Endothelial cell of umbilical vein (primary cell): ENCODE results near the gene CSMD2. TPM values are rescaled to one million over a fixed set of nuclear protein-coding genes. Genes with fewer than 3 reads are reported as not detected.

Experiments
- BruUV-seq: library from RNA; stranded (reverse); fragments of 400-500 nt; replicated peaks from 2 replicates; lab custom pipeline; 2021; lab: Mats Ljungman, UMichigan
- CTCF ChIA-PET: fragments of 300-600, 350-600 bp; sonication (Branson Sonifier 250); formaldehyde crosslinking; loops from one replicate; lab custom pipeline; 2021; ENCODE audit warnings: antibody characterized with exemption, inconsistent platforms; lab: Charles Lee
- POLR2A ChIA-PET: fragments of 300-600, 350-600 bp; sonication (Branson Sonifier 250); formaldehyde crosslinking; loops from one replicate; lab custom pipeline; 2021; ENCODE audit warnings: antibody characterized with exemption, inconsistent platforms; lab: Charles Lee
- DNase-seq: peaks from one replicate; pipeline ENCODE4 v3.0.0-alpha.2; 2011; ENCODE audit warnings: low read depth, low spot score
- FAIRE-seq: peaks from 2 replicates; lab custom pipeline; 2011; peaks lifted over from hg19 to GRCh38; lab: Jason Lieb, UNC
- H2AFZ ChIP-seq: 2 replicates; pipeline ENCODE4 v1.6.0; 2012; ENCODE audit warnings: low read depth, low read length, control low read depth, inconsistent platforms
- H3K27ac ChIP-seq: 2 replicates; pipeline ENCODE4 v1.5.1; 2011; ENCODE audit warnings: low read depth, mild to moderate bottlenecking, control low read depth, low read length, moderate library complexity; ENCODE audit not compliant: insufficient read depth
- H3K27me3 ChIP-seq, 2 experiments: 2 replicates each; pipeline versions ENCODE4 v1.6.0 to v1.6.1; 2011; ENCODE audit warnings: low read length in 2 of 2, mixed read lengths in 1 of 2; ENCODE audit not compliant: control insufficient read depth in 2 of 2, insufficient read depth in 2 of 2
- H3K36me3 ChIP-seq, 2 experiments: 2 replicates in 1 of 2; 3 replicates in 1 of 2; pipeline ENCODE4 v1.5.1; 2011; ENCODE audit warnings: low read length in 2 of 2, mild to moderate bottlenecking in 1 of 2, moderate library complexity in 1 of 2; ENCODE audit not compliant: control insufficient read depth in 2 of 2, insufficient read depth in 2 of 2; ENCODE audit errors: extremely low read depth in 1 of 2
- H3K4me1 ChIP-seq: 3 replicates; pipeline ENCODE4 v1.5.1; 2011; ENCODE audit warnings: mild to moderate bottlenecking, low read length; ENCODE audit not compliant: control insufficient read depth, insufficient read depth; ENCODE audit errors: extremely low read depth
- H3K4me2 ChIP-seq: 2 replicates; pipeline ENCODE4 v1.6.1; 2011; ENCODE audit warnings: low read length, control low read depth, mixed read lengths; ENCODE audit not compliant: insufficient read depth
- H3K4me3 ChIP-seq, 3 experiments: fragments of 200-600 bp in 1 of 3; sonication (generic), shearing (Covaris generic) in 1 of 3; replicated peaks in 1 of 3; 2 replicates each; pipeline ENCODE4 v1.5.1; 2011 to 2016; ENCODE audit warnings: control low read depth in 3 of 3, low read length in 3 of 3, mild to moderate bottlenecking in 2 of 3, inconsistent platforms in 1 of 3, low read depth in 1 of 3, moderate library complexity in 1 of 3; ENCODE audit not compliant: insufficient read depth in 1 of 3
- H3K79me2 ChIP-seq: 2 replicates; pipeline ENCODE4 v1.6.0; 2012; ENCODE audit warnings: low read length, inconsistent platforms; ENCODE audit not compliant: control insufficient read depth, insufficient read depth
- H3K9ac ChIP-seq: replicated peaks from 2 replicates; pipeline ENCODE3; 2011; ENCODE audit warnings: low read length, control low read depth; ENCODE audit not compliant: insufficient read depth; ENCODE audit errors: extremely low read depth
- H3K9me1 ChIP-seq: replicated peaks from 3 replicates; pipeline ENCODE4 v1.6.0; 2011; ENCODE audit warnings: mild to moderate bottlenecking, low read length; ENCODE audit not compliant: control insufficient read depth, insufficient read depth; ENCODE audit errors: extremely low read depth
- H3K9me3 ChIP-seq: replicated peaks from 2 replicates; pipeline ENCODE4 v1.5.1; 2012; ENCODE audit warnings: low read length, inconsistent platforms; ENCODE audit not compliant: control insufficient read depth, insufficient read depth
- H4K20me1 ChIP-seq: replicated peaks from 2 replicates; pipeline ENCODE3; 2011; ENCODE audit warnings: mild to moderate bottlenecking, low read length; ENCODE audit not compliant: control insufficient read depth, insufficient read depth; ENCODE audit errors: extremely low read depth
- EZH2 ChIP-seq: IDR thresholded peaks from 2 replicates; pipeline ENCODE4 v1.6.1; 2012; ENCODE audit warnings: borderline replicate concordance, low read depth, mild to moderate bottlenecking, moderate library complexity, low read length, inconsistent platforms; ENCODE audit not compliant: severe bottlenecking
- FOS ChIP-seq: IDR thresholded peaks from 2 replicates; pipeline ENCODE4 v1.6.1; 2011; ENCODE audit warnings: mild to moderate bottlenecking, low read length, moderate library complexity, borderline replicate concordance; ENCODE audit not compliant: insufficient read depth
- GATA2 ChIP-seq: IDR thresholded peaks from 2 replicates; pipeline ENCODE4 v1.7.0; 2011; ENCODE audit warnings: low read depth, mild to moderate bottlenecking, moderate library complexity, mixed read lengths, low read length; ENCODE audit not compliant: insufficient read length, insufficient read depth
- JUN ChIP-seq: IDR thresholded peaks from 2 replicates; pipeline ENCODE4 v1.6.1; 2011; ENCODE audit warnings: borderline replicate concordance, low read depth; ENCODE audit not compliant: insufficient read length, insufficient read depth
- MYC ChIP-seq: IDR thresholded peaks from one replicate; pipeline ENCODE4 v1.6.1; 2011; ENCODE audit warnings: mild to moderate bottlenecking, low read depth, low read length
- POLR2A ChIP-seq: IDR thresholded peaks from 2 replicates; pipeline ENCODE4 v1.6.1; 2012; ENCODE audit warnings: low read depth, mild to moderate bottlenecking, control low read depth, low read length
- POLR2AphosphoS5 ChIP-seq: IDR thresholded peaks from 2 replicates; pipeline ENCODE4 v1.6.1; 2012; ENCODE audit warnings: low read depth, mild to moderate bottlenecking, control low read depth, low read length, moderate library complexity; ENCODE audit not compliant: insufficient read depth
- dilution Hi-C: fragments of 300-500 bp; cut with MboI; formaldehyde crosslinking; loops from one replicate; pipeline ENCODE4 v1.15.0; 2019; ENCODE audit warnings: low sequenced_read_pairs; ENCODE audit not compliant: extremely low pct_ligation_motif_present
- intact Hi-C: fragments of 100-400 bp; cut with micrococcal nuclease; formaldehyde crosslinking; loops from one replicate; pipeline ENCODE4 v1.10.0; 2022
- polyA plus RNA-seq, 4 experiments: library from polyadenylated mRNA; depleted of rRNA in 3 of 4; stranded (reverse) in 3 of 4; unstranded in 1 of 4; fragments of >200 nt; gene quantifications; 2 replicates each; pipeline versions ENCODE4 v1.2.1 to v1.2.3, GENCODE V29; 2011 to 2012; ENCODE audit warnings: missing spikeins in 1 of 4
- total RNA-seq: library from RNA; stranded (reverse); gene quantifications from 2 replicates; pipeline ENCODE4 v1.2.3, GENCODE V29; 2021
- TF ChIP-seq, protein P1 (sequence below): IDR thresholded peaks from 2 replicates; pipeline ENCODE4 v1.6.1; 2011; ENCODE audit not compliant: insufficient read depth, insufficient read length
- TF ChIP-seq, protein P2 (sequence below), 2 donors: IDR thresholded peaks; 1 replicate in 1 of 2; 2 replicates in 1 of 2; pipeline ENCODE4 v1.5.1; 2011; ENCODE audit warnings: low read length in 2 of 2, mild to moderate bottlenecking in 2 of 2, moderate library complexity in 2 of 2, control low read depth in 1 of 2, inconsistent platforms in 1 of 2, low read depth in 1 of 2; ENCODE audit not compliant: insufficient read depth in 1 of 2; ENCODE audit errors: extremely low read depth in 1 of 2

CSMD2 gene
- total and polyA plus RNA-seq, 2 donors (not counting 3 experiments of a cell fraction or from before 2014, with no cell fraction given), result under 0.01 TPM; not detected in 1

DNA sequence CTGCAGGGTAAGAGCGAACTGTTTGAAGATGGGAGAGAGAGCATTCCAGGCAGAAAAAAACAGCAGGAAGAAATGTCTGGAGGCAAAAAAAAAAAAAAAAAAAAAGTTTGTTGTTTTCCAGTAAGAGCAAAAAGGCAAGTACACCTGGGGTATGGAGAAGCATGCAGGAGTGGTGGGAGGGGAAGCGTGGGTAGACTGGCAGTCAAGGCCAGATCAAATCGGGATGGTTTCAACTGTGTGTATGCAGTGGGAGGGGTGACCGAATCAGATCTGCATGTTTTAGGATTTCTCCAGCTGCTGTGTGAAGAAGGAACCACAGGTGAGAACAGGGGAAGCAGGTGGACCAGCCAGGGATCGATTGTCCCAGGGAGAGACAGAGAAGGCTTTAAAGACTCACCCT lies 34.7 kb downstream of the CSMD2 start:
- Histone ChIP-seq H3K4me1 (no peaks in the 10 kb centered on the region), H3K27me3 (no peaks in the 10 kb centered on the region), H4K20me1 (no peaks in the 10 kb centered on the region), H3K79me2 (no peaks in the 10 kb centered on the region), H3K9me1 (no peaks in the 10 kb centered on the region), H3K4me3 (no peak overlapping the region), H3K4me2 (no peak overlapping the region), H3K9ac (no peak overlapping the region), H3K27ac (no peak overlapping the region), H2AFZ (no peak overlapping the region), H3K36me3 (no peaks in the 10 kb centered on the region), H3K9me3 (peaks cover 1% of the 10 kb centered on the region)
- POLR2A ChIA-PET, result no interaction called here
- intact Hi-C loops, result no loop called here
- CTCF ChIA-PET, result no interaction called here
- no TSS peak for BruUV-seq
- TF ChIP-seq POLR2A, result no peak
- no peak for TF ChIP-seq POLR2AphosphoS5
- no peak for TF ChIP-seq GATA2
- TF ChIP-seq FOS, result no peak
- no peak for TF ChIP-seq EZH2
- TF ChIP-seq, protein P1, sequence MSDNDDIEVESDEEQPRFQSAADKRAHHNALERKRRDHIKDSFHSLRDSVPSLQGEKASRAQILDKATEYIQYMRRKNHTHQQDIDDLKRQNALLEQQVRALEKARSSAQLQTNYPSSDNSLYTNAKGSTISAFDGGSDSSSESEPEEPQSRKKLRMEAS, result no peak
- TF ChIP-seq MYC, result no peak
- TF ChIP-seq JUN, result no peak
- TF ChIP-seq, protein P2, sequence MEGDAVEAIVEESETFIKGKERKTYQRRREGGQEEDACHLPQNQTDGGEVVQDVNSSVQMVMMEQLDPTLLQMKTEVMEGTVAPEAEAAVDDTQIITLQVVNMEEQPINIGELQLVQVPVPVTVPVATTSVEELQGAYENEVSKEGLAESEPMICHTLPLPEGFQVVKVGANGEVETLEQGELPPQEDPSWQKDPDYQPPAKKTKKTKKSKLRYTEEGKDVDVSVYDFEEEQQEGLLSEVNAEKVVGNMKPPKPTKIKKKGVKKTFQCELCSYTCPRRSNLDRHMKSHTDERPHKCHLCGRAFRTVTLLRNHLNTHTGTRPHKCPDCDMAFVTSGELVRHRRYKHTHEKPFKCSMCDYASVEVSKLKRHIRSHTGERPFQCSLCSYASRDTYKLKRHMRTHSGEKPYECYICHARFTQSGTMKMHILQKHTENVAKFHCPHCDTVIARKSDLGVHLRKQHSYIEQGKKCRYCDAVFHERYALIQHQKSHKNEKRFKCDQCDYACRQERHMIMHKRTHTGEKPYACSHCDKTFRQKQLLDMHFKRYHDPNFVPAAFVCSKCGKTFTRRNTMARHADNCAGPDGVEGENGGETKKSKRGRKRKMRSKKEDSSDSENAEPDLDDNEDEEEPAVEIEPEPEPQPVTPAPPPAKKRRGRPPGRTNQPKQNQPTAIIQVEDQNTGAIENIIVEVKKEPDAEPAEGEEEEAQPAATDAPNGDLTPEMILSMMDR (IDR thresholded peaks at IDR 0.05; ENCODE audit: extremely low read depth in 1 of 2, insufficient read depth in 1 of 2, low read depth in 1 of 2, low read length in 2 of 2), result no peak
- dilution Hi-C loops, result no loop called here
- DNase-seq, result no peak
- no peak for FAIRE-seq
